Bronchial epithelial cell (primary cell): ENCODE results near the gene IQGAP1. TPM values are rescaled to one million over a fixed set of nuclear protein-coding genes. Genes with fewer than 3 reads are reported as not detected.
A peak's percentile ranks its signal among the peaks of the same experiment; 100 is the strongest.

ENCODE experiments used
- DNase-seq: peaks from one replicate; pipeline ENCODE4 v3.0.0-alpha.2; 2010; ENCODE audit warnings: low read depth
- FAIRE-seq: peaks from 2 replicates; lab custom pipeline; 2011; peaks lifted over from hg19 to GRCh38; lab: Jason Lieb, UNC
- H3K27me3 ChIP-seq: 2 replicates; pipeline ENCODE4 v1.5.1; 2011; ENCODE audit warnings: low read length; ENCODE audit not compliant: control insufficient read depth, insufficient read depth
- H3K36me3 ChIP-seq: 2 replicates; pipeline ENCODE4 v1.5.1; 2011; ENCODE audit warnings: low read length; ENCODE audit not compliant: control insufficient read depth, insufficient read depth
- H3K4me3 ChIP-seq: 2 replicates; pipeline ENCODE4 v1.5.1; 2011; ENCODE audit warnings: mild to moderate bottlenecking, low read depth, low read length, control low read depth
- total RNA-seq: library from RNA; depleted of rRNA; stranded (reverse); fragments of >200 nt; gene quantifications from 2 replicates; pipeline ENCODE4 v1.2.1, GENCODE V29; 2014
- TF ChIP-seq, protein P1 (sequence below): IDR thresholded peaks from 2 replicates; pipeline ENCODE4 v1.5.1; 2011; ENCODE audit warnings: mild to moderate bottlenecking, moderate library complexity, low read length, control low read depth, inconsistent platforms; ENCODE audit not compliant: insufficient read depth, severe bottlenecking

IQGAP1 gene
- total RNA-seq, 1 donor from 2014 or later: 163 TPM

DNA sequence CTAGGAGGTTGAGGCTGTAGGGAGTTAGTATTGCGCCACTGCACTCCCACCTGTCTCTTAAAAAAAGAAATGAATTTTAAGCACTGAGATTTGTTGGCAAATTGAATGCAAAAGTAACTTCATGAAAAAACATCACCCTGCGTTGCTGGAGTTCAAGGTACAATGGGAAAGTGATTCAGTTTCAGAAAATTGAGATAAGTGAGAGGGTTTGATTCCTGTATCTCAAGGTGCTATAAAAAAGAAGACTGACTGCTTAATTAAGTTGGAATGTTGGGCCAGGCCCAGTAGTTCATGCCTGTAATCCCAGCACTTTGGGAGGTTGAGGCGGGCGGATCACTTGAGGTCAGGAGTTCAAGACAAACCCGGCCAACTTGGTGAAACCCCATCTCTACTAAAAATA is 39.1 kb downstream of the IQGAP1 start:
- FAIRE-seq (no peak), DNase-seq (no peak)
- TF ChIP-seq, protein P1, sequence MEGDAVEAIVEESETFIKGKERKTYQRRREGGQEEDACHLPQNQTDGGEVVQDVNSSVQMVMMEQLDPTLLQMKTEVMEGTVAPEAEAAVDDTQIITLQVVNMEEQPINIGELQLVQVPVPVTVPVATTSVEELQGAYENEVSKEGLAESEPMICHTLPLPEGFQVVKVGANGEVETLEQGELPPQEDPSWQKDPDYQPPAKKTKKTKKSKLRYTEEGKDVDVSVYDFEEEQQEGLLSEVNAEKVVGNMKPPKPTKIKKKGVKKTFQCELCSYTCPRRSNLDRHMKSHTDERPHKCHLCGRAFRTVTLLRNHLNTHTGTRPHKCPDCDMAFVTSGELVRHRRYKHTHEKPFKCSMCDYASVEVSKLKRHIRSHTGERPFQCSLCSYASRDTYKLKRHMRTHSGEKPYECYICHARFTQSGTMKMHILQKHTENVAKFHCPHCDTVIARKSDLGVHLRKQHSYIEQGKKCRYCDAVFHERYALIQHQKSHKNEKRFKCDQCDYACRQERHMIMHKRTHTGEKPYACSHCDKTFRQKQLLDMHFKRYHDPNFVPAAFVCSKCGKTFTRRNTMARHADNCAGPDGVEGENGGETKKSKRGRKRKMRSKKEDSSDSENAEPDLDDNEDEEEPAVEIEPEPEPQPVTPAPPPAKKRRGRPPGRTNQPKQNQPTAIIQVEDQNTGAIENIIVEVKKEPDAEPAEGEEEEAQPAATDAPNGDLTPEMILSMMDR: no peak
- Histone ChIP-seq H3K27me3 (no peaks in the 10 kb centered on the region), H3K36me3 (no peaks in the 10 kb centered on the region), H3K4me3 (no peak overlapping the region)

DNA sequence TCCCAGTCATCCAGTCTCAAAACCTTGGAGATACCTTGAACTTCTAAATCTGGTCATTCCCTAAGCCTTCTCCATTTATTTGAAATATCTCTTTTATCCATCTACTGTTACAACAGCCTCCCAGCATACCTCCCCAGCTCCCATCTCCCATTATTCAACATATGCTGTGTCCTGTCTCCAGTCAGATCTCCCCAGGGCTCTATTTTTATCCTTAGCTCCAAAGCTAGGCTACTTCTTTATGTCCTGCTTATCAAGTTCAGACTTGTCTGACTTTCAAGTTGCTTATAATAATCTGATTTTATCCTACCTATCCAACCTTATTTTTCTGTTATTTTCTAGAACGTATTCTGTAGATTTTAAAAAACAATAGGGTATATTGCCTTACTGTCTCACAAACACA is 44.2 kb downstream of the IQGAP1 start:
- FAIRE-seq (no peak), DNase-seq (peak; percentile 57)

DNA sequence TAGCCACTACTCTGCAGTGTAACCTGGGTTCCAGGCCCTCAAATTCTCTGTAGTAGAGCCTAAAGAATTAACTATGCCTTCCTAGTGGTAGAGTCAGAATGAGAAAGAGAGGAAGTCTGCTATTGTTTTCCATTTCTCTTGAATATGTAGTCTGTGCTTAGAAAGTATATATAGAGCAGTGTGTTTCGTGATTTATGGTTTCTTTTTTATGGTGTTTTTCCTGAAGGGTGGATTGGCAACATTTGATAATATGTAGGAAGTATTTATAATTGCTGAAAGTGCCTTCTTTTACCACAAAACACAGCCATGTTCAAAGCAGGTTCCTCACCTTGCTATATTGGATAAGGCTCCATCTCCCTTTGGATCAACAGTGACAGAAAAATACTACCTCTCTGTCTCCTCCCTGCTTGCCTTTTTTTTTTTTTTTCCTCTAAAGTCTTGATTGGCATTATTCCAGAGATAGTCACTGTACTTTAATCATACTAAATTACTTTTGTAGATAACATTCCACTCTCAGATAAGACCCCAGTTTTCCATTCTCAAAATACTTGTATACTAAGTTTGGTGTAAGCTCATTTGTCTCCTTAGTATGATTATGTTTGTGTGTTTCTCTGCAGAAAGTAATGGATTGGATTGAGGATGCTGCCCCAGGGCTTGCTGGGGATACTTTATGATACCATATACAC is 47.8 kb downstream of the IQGAP1 start:
- FAIRE-seq: no peak
- TF ChIP-seq, protein P1: no peak
- Histone ChIP-seq H3K27me3 (no peaks in the 10 kb centered on the region), H3K4me3 (no peak overlapping the region), H3K36me3 (peaks cover 5% of the 10 kb centered on the region)
- no peak for DNase-seq

More for the DNA sequence above, 44.2 kb downstream of the IQGAP1 start:
- Histone ChIP-seq H3K36me3 (peaks cover 3% of the 10 kb centered on the region), H3K4me3 (no peak overlapping the region), H3K27me3 (no peaks in the 10 kb centered on the region)
- TF ChIP-seq, protein P1: no peak

DNA sequence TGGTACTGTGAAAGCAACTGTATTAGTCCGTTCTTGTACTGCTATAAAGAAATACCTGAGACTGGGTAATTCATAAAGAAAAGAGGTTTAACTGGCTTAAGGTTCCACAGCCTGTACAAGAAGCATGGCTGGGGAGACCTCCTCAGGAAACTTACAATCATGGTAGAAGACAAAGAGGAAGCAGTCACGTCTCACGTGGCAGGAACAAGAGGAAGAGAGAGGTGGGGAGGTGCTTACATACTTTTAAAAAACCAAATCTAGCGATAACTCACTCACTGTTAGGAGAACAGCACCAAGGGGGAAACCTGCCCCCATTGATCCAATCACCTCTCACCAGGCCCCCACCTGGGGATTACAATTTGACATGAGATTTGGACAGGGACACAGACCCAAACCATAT is 48.9 kb downstream of the IQGAP1 start:
- TF ChIP-seq, protein P1: no peak
- FAIRE-seq (no peak), DNase-seq (no peak)
- Histone ChIP-seq H3K36me3 (peaks cover 8% of the 10 kb centered on the region), H3K4me3 (no peak overlapping the region), H3K27me3 (no peaks in the 10 kb centered on the region)

DNA sequence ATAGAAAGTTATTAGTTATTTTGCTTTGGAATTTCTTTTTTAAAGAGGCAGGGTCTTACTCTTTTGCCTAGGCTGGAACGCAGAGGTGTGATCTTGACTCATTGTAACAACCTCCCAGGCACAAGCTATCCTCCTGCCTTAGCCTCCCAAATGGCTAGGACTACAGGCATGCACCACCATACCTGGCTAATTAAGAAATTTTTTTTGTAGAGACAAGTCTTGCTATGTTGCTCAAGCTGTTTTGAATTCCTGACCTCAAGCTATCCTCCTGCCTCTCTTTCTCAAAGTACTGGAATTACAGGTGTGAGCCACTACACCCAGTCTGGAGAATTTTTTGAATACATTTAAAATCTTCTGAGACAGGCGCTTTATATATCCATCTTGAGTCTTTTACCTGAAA is 49.5 kb downstream of the IQGAP1 start:
- TF ChIP-seq, protein P1: no peak

DNA sequence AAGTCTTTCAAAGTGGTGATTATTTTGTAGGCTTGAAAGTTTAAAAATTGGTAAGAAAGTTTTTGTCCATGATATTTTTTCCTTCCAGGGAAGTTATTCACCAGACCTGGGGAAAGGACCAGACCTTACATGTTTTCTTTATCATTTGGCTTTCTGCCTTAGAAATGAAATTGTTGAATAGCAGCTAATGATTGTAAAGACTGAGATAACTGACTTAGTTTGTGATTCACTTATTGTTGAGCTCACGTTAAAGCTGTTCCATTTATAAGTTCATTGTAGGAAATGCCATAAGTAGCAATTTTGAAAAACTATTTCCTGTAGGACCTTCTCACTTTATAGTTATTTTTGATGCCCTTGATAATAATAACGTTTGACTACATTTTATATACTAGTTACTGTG is 51.9 kb downstream of the IQGAP1 start:
- H3K27me3 ChIP-seq: no peaks in the 10 kb centered on the region
- FAIRE-seq (no peak), DNase-seq (no peak)
- H3K36me3 ChIP-seq: peaks cover 15% of the 10 kb centered on the region
- H3K4me3 ChIP-seq: no peak overlapping the region
- TF ChIP-seq, protein P1: no peak

More for the DNA sequence above, 49.5 kb downstream of the IQGAP1 start:
- Histone ChIP-seq H3K4me3 (no peak overlapping the region), H3K27me3 (no peaks in the 10 kb centered on the region), H3K36me3 (peaks cover 8% of the 10 kb centered on the region)
- no peak for DNase-seq
- no peak for FAIRE-seq
